IMR-90 (cell line): ENCODE results near the gene S1PR2.

Experiments
- CEBPB ChIP-seq: IDR thresholded peaks from 2 replicates; pipeline ENCODE4 v1.6.1; 2012; ENCODE audit warnings: low read depth, low read length, improper control_type of control experiment
- CHD1 ChIP-seq: IDR thresholded peaks from 2 replicates; pipeline ENCODE4 v1.6.1; 2012; ENCODE audit warnings: low read depth, low read length, improper control_type of control experiment
- CTCF ChIP-seq: conservative IDR thresholded peaks from 2 replicates; pipeline ENCODE4 v1.5.1; 2012; ENCODE audit warnings: mild to moderate bottlenecking, low read depth, low read length, improper control_type of control experiment
- FOS ChIP-seq: fragments of 150-350 bp; IDR thresholded peaks from 2 replicates; pipeline ENCODE4 v1.6.1; 2016; ENCODE audit warnings: low read depth, low read length
- MAZ ChIP-seq: IDR thresholded peaks from 2 replicates; pipeline ENCODE4 v1.6.1; 2012; ENCODE audit warnings: low read depth, mild to moderate bottlenecking, low read length, improper control_type of control experiment, moderate library complexity, borderline replicate concordance
- MXI1 ChIP-seq: IDR thresholded peaks from 2 replicates; pipeline ENCODE4 v1.6.1; 2012; ENCODE audit warnings: low read depth, mild to moderate bottlenecking, low read length, moderate library complexity, borderline replicate concordance
- POLR2A ChIP-seq: IDR thresholded peaks from 2 replicates; pipeline ENCODE4 v1.6.1; 2012; ENCODE audit warnings: mild to moderate bottlenecking, low read depth, low read length
- RAD21 ChIP-seq: IDR thresholded peaks from 2 replicates; pipeline ENCODE4 v1.6.1; 2012; ENCODE audit warnings: low read length, improper control_type of control experiment
- RCOR1 ChIP-seq: IDR thresholded peaks from 2 replicates; pipeline ENCODE4 v1.6.1; 2012; ENCODE audit warnings: mild to moderate bottlenecking, low read length, improper control_type of control experiment; ENCODE audit not compliant: insufficient replicate concordance
- RFX5 ChIP-seq: IDR thresholded peaks from 2 replicates; pipeline ENCODE4 v1.8.0; 2012; ENCODE audit warnings: low read depth, mild to moderate bottlenecking, low read length, moderate library complexity
- SMC3 ChIP-seq: fragments of 150-350 bp; IDR thresholded peaks from 2 replicates; pipeline ENCODE4 v1.6.1; 2016; ENCODE audit warnings: low read depth, mild to moderate bottlenecking, antibody characterized with exemption, low read length, moderate library complexity

GRCh38 chr19:10207026-10207425, 24.1 kb downstream of the S1PR2 start:
- TF ChIP-seq CTCF (no peak), CEBPB (no peak), RCOR1 (no peak), POLR2A (no peak), RFX5 (no peak), FOS (no peak), RAD21 (no peak), MAZ (no peak), CHD1 (no peak), MXI1 (no peak), SMC3 (no peak)
